NCI-H82 treated with DMSO at 0.1 percent for 48 hours (cell line): ENCODE measurements around the gene MAS1.
"Not testable (repeated sequence)": the region's sequence is repeated elsewhere in the genome, so short reads cannot be mapped to it uniquely, and the experiment has no call there.

ENCODE experiments used
- DNase-seq: peaks from one replicate; lab custom pipeline; 2025; ENCODE audit not compliant: unreplicated experiment; lab: John Stamatoyannopoulos, UW

The MAS1 gene

DNA sequence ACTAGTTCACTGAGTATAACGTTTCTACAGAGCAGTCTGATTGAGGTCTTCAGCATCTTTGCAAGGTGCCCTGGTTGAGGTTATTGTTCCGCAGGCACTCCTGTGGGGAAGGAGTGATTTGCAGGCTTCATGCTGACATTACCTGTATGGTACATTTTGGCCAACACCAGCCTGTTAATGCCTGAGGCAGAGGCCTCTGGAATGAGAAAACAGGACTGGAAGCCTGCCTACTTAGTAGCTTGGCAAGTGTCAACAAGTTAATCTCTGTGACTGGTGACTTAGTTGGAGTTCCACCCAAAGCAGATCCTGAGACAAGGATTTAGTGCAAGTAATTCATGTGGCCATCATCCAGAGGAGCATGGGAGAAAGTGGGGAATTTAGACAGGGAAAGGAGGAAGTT, 24.6 kb downstream of the MAS1 start:
- DNase-seq: no peak

DNA sequence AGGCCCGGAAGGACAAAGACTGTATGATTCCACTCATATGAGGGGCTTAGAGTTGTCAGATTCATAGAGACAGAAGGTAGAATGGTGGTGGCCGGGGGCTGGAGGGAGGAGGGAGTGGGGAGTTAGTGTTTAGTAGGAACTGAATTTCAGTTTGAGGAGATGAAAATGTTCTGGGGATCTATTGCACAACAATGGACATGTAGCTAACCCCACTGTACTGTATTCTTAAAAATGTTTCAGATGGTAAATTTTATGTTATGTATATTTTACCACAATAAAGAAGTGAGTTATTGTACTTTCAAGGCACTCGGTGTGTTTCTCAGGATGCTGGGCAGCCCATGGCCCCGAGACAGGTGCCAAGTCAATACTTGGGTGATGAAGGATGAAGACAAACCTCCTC, 25.4 kb downstream of the MAS1 start:
- no peak for DNase-seq

DNA sequence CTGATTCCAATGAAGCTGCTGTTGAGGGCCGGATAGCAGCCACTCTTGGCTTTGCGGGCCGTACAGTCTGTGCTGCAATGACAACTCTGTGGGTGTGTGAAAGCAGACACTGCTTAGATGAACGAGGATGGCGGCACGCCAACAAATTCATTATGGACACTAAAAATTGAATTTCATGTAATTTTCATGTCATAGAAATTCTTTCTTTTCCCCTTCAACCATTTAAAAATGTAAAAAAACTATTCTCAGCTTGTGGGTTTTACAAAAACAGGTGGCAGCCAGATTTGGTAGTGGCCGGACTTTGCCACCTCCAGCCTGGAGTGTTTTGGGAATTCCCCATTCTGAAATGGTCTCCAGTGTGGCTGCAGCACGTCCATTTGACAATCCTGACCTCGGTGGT, 26.0 kb downstream of the MAS1 start:
- no peak for DNase-seq

DNA sequence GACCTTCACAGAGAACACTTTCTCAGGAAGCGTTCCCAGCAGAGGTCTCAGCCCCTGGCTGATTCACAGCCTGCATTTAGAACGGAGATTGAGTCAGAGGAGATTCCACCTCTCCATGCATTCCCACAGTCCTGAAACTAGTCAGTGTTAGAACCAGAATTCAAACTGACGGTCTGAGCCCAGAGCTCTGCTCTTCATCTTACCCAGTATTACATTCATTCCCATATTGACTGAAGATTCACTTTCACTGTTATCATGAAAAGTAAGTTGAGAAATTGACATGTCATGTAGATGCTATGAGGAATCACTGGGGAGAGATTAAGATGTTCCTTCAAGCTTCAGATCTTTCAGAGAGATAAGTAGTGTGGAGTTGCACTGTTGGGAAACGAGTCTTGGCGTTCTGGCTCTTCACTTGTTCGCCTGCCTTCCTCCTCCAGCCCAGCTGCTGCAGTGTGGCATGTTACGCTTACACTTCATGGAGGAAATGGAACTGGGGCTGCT, 28.3 kb downstream of the MAS1 start:
- no peak for DNase-seq

DNA sequence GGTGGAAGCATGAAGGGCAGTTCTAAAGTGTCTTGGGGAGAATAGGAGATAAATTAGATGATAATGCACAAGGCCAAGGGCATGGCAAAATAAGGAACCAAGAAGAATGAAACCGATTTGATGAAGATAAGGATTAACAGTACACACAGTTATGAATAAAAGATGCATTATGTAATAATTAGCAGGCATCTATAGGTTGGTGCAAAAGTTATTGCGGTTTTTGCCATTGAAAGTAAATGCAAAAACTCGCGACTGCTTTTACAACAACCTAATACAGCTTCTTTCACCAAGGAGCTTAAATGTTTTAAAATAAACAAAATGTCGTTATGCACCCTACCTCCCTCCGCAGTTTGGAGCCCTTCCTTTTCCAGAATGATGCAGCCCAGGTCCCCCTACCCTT, 29.0 kb downstream of the MAS1 start:
- DNase-seq: no peak

DNA sequence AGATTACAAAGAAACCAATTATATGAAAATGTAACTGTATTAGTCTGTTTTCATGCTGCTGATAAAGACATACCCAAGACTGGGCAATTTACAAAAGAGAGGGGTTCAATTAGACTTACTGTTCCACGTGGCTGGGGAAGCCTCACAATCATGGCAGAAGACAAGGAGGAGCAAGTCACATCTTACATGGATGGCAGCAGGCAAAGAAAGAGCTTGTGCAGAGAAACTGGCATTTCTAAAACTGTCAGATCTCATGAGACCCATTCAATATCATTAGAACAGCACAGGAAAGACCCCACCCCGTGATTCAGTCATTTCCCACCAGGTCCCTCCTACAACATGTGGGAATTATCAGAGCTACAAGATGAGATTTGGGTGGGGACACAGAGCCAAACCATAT, 33.4 kb downstream of the MAS1 start:
- DNase-seq: not testable (repeated sequence)

DNA sequence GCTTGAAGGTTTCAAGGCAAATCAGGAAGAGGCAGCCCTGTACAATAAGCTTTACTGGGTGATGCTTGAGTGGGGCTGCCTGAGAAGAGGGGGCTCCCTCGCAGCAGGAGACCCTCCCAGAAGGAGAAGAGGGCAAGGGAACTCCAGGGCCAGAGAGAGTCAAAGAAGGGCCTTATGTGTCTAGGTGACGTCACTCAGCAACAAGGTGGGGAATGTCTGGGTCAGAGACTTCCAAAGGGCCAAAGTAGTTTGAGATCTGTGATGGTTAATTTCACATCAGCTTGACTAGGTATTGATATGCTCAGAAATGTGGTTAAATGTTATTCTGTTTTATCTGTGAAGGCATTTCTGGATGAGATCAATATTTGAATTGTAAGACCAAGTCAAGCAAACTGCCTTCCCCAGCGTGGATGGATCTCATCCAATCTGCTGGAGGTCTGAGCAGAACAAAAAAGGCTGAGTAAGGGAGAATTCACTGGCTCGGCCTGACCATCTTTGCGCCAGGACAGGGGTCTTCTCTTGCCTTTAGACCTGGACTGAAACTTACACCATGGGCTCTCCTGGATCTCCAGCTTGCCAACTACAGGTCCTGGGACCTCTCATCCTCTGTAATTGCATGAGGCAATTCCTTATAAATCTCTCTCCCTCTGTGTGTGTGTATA, 35.9 kb downstream of the MAS1 start:
- no peak for DNase-seq

DNA sequence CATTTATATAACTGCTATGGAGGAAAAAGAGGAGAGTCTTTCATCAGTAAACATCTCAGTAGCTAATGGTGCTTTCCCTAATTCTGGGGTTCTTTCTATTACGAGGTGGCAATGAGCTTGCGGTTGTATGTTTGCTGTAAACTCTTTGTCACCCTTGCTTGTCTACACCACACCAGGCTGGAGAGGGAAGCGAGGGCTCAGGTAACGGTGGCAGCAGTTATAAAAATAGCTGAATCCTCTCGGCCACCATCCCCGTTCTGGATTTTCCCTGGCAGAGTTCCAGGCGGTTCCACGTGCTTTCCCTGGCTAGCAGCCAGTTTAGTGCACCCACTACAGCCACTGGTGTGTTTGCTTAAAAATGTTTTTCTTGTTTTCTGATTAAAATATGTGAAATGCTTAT, 39.0 kb downstream of the MAS1 start:
- DNase-seq: no peak

DNA sequence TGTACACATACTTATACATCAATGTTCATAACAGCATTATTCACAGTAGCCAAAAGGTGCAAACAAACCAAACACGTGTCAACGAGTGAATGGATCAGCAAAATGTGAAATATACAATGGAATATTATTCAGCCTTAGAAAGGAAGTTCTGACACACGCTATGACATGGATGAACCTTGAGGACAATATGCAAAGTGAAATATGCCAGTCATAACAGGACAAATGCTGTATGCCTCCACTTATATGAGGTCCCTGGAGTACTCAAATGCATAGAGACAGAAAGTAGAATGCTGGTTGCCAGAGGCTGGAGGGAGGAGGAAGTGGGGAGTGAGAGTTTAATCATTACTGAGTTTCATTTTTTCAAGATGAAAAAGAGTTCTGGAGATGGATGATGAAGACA, 40.3 kb downstream of the MAS1 start:
- DNase-seq: no peak

DNA sequence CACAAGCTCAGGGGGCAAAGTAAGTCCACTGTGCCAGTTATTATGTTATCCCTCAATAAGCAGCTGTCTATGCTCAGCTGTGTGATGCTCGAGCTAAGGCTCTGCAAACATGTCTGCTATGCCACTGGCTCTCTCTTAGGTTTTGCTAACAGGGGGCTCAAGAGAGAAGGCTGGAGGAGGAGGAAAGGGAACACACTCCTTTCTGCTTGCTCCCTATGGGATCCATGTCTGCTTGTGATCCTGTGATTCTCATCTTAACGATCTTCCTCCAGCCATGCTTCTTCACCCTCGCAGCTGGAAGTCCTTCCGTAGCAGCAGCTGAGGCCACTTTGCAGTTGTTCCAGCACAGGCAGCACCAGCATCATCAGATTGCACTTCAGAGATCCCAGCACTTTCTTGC, 41.1 kb downstream of the MAS1 start:
- no peak for DNase-seq

DNA sequence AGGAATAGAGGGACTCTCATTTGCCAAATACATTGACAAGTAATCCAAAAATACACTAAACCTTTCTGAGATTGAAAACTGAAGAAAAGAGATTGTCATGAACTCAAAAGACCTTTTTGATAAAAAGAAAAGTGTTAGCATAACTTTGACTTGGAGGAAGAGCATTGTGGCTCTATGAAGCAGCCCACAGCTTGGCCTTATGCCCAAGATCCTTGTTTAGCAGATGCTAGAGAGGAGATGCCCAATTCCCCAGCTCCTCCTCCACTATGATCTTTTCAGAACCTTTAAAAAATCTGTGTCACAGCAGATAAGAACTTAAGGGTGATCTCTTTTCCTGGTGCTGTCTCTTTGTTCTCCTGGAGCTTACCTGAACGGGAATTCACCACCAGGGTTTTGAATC, 42.3 kb downstream of the MAS1 start:
- no peak for DNase-seq

DNA sequence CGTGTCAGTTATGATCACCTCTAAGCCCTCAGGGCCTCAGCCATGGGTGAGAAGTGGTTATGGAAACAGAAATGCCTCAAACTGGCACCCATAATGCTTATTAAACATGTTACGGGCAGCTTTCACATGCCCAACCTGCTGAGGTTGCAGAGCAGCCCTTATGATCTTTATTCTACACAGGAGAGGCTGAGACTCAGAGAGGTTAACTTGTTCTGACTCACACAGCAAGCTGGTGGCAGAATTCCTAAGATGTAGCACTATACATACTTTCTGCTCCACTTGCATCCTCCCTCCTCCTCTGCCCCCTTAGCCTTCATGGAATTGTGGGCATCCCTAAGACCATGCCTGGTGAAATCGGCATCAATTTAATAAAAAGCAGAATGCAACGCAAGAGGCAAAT, 43.4 kb downstream of the MAS1 start:
- no peak for DNase-seq

DNA sequence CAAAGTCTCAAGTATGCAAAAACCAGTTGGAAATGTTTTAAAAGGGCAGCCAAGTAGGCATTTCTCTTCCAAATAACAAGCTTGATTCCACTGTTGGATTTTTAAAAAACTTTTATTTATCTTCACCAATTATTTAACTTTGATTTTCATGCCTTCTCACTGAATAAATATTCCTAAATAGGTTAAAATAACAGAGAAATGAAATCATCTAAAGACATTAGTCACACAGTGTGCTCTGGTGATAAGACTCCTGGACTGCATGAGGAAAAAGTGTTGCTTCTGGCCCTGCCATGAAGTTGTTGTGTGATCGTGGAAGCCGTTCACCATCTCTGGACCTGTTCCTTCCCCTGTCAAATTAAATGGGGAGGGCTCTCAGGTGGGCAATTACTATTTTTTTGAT, 44.3 kb downstream of the MAS1 start:
- no peak for DNase-seq

DNA sequence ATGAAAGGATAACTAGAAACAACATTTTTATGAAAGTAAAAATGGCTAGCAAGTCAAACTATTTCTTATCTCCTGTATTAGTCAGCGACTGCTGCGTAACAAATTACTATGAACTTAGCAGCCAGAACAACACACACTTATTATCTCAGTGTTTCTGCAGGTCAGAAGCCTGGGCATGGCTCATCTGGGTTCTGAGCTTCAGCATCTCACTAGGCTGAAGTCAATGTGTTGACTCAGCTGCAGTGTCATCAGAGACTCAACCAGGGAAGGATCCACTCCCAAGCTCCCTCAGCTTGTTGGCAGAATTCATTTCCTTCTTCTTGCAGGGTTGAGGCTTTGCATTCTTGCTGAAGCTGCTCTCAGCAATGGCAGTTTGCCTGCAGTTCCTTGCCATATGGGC, 44.8 kb downstream of the MAS1 start:
- DNase-seq: no peak

DNA sequence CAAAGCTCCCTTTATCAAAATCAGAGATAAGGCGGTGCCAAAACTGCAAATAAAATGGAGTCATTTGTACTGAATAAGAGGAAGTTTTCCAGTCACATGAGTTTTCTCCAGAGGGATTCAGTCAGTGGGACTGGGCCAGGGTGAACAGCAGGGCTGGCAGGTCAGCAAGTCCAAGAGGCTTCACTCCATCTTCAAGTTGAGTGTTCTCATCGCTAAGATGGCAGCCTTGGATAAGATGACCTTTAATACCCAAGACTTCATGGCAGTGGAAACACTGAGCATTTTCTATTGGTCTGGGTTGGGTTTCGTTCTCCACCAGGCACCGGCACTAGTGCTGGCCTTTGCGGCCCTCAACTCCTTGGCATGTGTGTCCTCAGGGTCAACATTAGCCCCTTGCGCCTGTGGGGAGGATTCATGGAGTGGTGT, 48.8 kb downstream of the MAS1 start:
- DNase-seq: no peak
